H9 (cell line): ENCODE results near the gene GALNT10. TPM values are rescaled to one million over a fixed set of nuclear protein-coding genes. Genes with fewer than 3 reads are reported as not detected.

Experiments
- DNase-seq: peaks from one replicate; pipeline ENCODE4 v3.0.0-alpha.2; 2017
- H2AFZ ChIP-seq: one replicate; pipeline ENCODE4 v1.6.1; 2013; ENCODE audit warnings: mild to moderate bottlenecking, low read length, control low read depth, moderate library complexity
- H2AK5ac ChIP-seq: 2 replicates; pipeline ENCODE4 v1.6.1; 2013; ENCODE audit warnings: low read length, control low read depth, mixed read lengths; ENCODE audit not compliant: insufficient read length
- H2BK120ac ChIP-seq: one replicate; pipeline ENCODE4 v1.6.1; 2013; ENCODE audit warnings: low read depth, mild to moderate bottlenecking, low read length, control low read depth, inconsistent platforms; ENCODE audit not compliant: poor library complexity, severe bottlenecking
- H2BK12ac ChIP-seq: 2 replicates; pipeline ENCODE4 v1.6.1; 2013; ENCODE audit warnings: low read length, control low read depth, mixed read lengths, low read depth; ENCODE audit not compliant: insufficient read length
- H2BK15ac ChIP-seq: 2 replicates; pipeline ENCODE4 v1.6.1; 2013; ENCODE audit warnings: low read depth, low read length, control low read depth
- H2BK20ac ChIP-seq: one replicate; pipeline ENCODE4 v1.6.1; 2013; ENCODE audit warnings: low read depth, mild to moderate bottlenecking, low read length, control low read depth, inconsistent platforms; ENCODE audit not compliant: poor library complexity, severe bottlenecking
- H2BK5ac ChIP-seq: 2 replicates; pipeline ENCODE4 v1.6.1; 2013; ENCODE audit warnings: low read length, control low read depth, mixed read lengths; ENCODE audit not compliant: insufficient read length
- H3K14ac ChIP-seq: 2 replicates; pipeline ENCODE4 v1.6.1; 2013; ENCODE audit warnings: low read length, control low read depth; ENCODE audit not compliant: insufficient read depth
- H3K18ac ChIP-seq: 2 replicates; pipeline ENCODE4 v1.6.1; 2013; ENCODE audit warnings: low read depth, mild to moderate bottlenecking, mixed read lengths, low read length, control low read depth; ENCODE audit not compliant: insufficient read length
- H3K23ac ChIP-seq: 2 replicates; pipeline ENCODE4 v1.6.1; 2013; ENCODE audit warnings: low read length, control low read depth, mixed read lengths, low read depth; ENCODE audit not compliant: insufficient read length
- H3K23me2 ChIP-seq: 2 replicates; pipeline ENCODE4 v1.6.1; 2013; ENCODE audit warnings: low read depth, mild to moderate bottlenecking, mixed read lengths, low read length, control low read depth; ENCODE audit not compliant: insufficient read length, poor library complexity, severe bottlenecking
- H3K27ac ChIP-seq: 2 replicates; pipeline ENCODE4 v1.5.1; 2013; ENCODE audit warnings: low read length, control low read depth, mixed read lengths, low read depth; ENCODE audit not compliant: insufficient read length
- H3K27me3 ChIP-seq: 2 replicates; pipeline ENCODE4 v1.6.1; 2013; ENCODE audit warnings: low read length, control low read depth, inconsistent platforms; ENCODE audit not compliant: insufficient read depth
- H3K4ac ChIP-seq: 2 replicates; pipeline ENCODE4 v1.6.1; 2013; ENCODE audit warnings: low read depth, mild to moderate bottlenecking, control low read depth, inconsistent platforms, low read length, moderate library complexity
- H3K4me1 ChIP-seq: 2 replicates; pipeline ENCODE4 v1.6.1; 2013; ENCODE audit warnings: low read length, control low read depth, inconsistent platforms; ENCODE audit not compliant: insufficient read depth
- H3K4me2 ChIP-seq: 2 replicates; pipeline ENCODE4 v1.6.1; 2013; ENCODE audit warnings: low read length, control low read depth, mixed read lengths; ENCODE audit not compliant: insufficient read length, insufficient read depth
- H3K56ac ChIP-seq: 2 replicates; pipeline ENCODE4 v1.6.1; 2013; ENCODE audit warnings: low read depth, mild to moderate bottlenecking, mixed read lengths, low read length, control low read depth; ENCODE audit not compliant: insufficient read length
- H3K79me1 ChIP-seq: 2 replicates; pipeline ENCODE4 v1.6.1; 2013; ENCODE audit warnings: low read depth, mild to moderate bottlenecking, moderate library complexity, low read length, control low read depth, inconsistent platforms; ENCODE audit not compliant: insufficient read depth, poor library complexity, severe bottlenecking
- H3K79me2 ChIP-seq: 2 replicates; pipeline ENCODE4 v1.6.1; 2013; ENCODE audit warnings: low read length, control low read depth, inconsistent platforms; ENCODE audit not compliant: insufficient read depth
- H3K9ac ChIP-seq: 2 replicates; pipeline ENCODE4 v1.6.1; 2013; ENCODE audit warnings: low read length, control low read depth, mixed read lengths; ENCODE audit not compliant: insufficient read length; ENCODE audit errors: extremely low read depth
- H3K9me3 ChIP-seq: one replicate; pipeline ENCODE4 v1.6.1; 2013; ENCODE audit warnings: low read depth, low read length, inconsistent platforms; ENCODE audit not compliant: control insufficient read depth
- H3T11ph ChIP-seq: one replicate; pipeline ENCODE4 v1.6.1; 2013; ENCODE audit warnings: mild to moderate bottlenecking, low read length, control low read depth, inconsistent platforms
- H4K20me1 ChIP-seq: one replicate; pipeline ENCODE4 v1.6.1; 2013; ENCODE audit not compliant: control insufficient read depth, insufficient read length, insufficient read depth
- H4K5ac ChIP-seq: 2 replicates; pipeline ENCODE4 v1.6.1; 2013; ENCODE audit warnings: low read depth, mild to moderate bottlenecking, mixed read lengths, low read length, control low read depth; ENCODE audit not compliant: insufficient read length
- H4K8ac ChIP-seq: replicated peaks from 2 replicates; pipeline ENCODE4 v1.6.1; 2013; ENCODE audit warnings: low read length, control low read depth, mixed read lengths, low read depth; ENCODE audit not compliant: insufficient read length
- H4K91ac ChIP-seq: 2 replicates; pipeline ENCODE4 v1.6.1; 2013; ENCODE audit warnings: low read depth, mild to moderate bottlenecking, moderate library complexity, mixed read lengths, low read length, control low read depth; ENCODE audit not compliant: insufficient read length
- H3K27ac Mint-ChIP-seq, 3 experiments: 2 replicates in 2 of 3; 3 replicates in 1 of 3; pipeline ENCODE4 v1.8.0; 2020 to 2021; ENCODE audit warnings: mixed read lengths in 3 of 3, mild to moderate bottlenecking in 1 of 3, moderate library complexity in 1 of 3
- H3K27me3 Mint-ChIP-seq: 2 replicates; pipeline ENCODE4 v1.8.0; 2021; ENCODE audit warnings: low read depth, mild to moderate bottlenecking, moderate library complexity, mixed read lengths
- H3K36me3 Mint-ChIP-seq, 3 experiments: 2 replicates in 2 of 3; 3 replicates in 1 of 3; pipeline ENCODE4 v1.8.0; 2020 to 2021; ENCODE audit warnings: low read depth in 3 of 3, mixed read lengths in 3 of 3; ENCODE audit not compliant: insufficient read depth in 1 of 3
- H3K4me1 Mint-ChIP-seq, 2 experiments: 2 replicates each; pipeline ENCODE4 v1.8.0; 2020; ENCODE audit warnings: mixed read lengths in 2 of 2
- H3K4me3 Mint-ChIP-seq, 2 experiments: 2 replicates in 1 of 2; 3 replicates in 1 of 2; pipeline ENCODE4 v1.8.0; 2020 to 2021; ENCODE audit warnings: mild to moderate bottlenecking in 2 of 2, mixed read lengths in 2 of 2, moderate library complexity in 1 of 2
- H3K9me3 Mint-ChIP-seq, 2 experiments: 2 replicates in 1 of 2; 3 replicates in 1 of 2; pipeline ENCODE4 v1.8.0; 2020; ENCODE audit warnings: mild to moderate bottlenecking in 2 of 2, mixed read lengths in 2 of 2, moderate library complexity in 1 of 2
- CTCF ChIP-seq: fragments of 200-600 bp; sonication (generic); conservative IDR thresholded peaks from 3 replicates; pipeline ENCODE4 v1.8.0; 2021; ENCODE audit warnings: antibody characterized with exemption, mild to moderate bottlenecking
- WGBS: extraction: QIAGEN DNeasy Blood & Tissue Kit; methylation state at CpG from one replicate; pipeline ENCODE4 v1.1.7; 2013; ENCODE audit warnings: missing lambda C conversion rate, low lambda C conversion rate, mixed read lengths; ENCODE audit not compliant: insufficient read length; ENCODE audit errors: extremely low coverage; 5-methylcytosine and 5-hydroxymethylcytosine counted together
- total RNA-seq: library from RNA; stranded (reverse); gene quantifications from 2 replicates; pipeline ENCODE4 v1.2.1, GENCODE V29; 2021

Gene GALNT10
- total RNA-seq, 1 experiment from 2014 or later = 15.4 TPM

DNA sequence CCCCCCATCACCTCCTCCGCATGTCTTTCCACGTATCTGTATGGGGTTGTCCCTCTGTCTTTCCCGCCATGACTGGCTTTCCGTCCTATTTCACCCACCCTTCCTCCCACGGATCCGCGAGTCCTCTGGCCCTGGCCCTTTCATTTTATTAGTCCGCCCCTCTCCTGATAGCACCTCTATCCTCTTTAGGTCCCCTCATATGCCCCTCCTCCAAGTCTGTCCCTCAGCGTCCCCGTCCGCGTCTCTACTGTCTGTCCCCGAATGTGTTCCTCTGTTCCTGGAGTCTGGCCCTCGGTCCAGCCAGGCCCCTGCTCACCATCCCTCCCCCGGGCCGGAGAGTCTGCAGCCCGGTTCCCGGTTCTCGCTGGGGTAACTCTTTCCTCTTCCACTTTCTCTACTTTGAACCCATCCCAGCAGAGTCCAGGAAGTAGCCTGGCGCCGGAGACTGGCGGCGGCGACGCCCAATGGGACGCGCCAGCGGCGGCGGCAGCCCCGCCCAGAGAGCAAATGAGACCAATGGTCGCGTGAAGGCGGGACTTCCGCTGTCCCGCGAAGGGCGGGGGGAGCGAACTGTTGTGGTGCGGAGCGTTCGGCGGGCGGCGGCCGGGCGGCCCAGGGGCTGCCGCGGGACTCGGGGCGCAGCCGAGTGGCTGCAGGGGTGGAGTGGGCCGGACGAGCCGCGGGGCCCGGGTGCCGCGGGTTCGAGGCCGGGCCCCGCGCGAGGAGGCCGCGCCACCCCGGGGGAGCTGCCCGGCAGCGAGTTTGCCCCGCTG, 255.1 kb downstream of the GALNT10 start, which contains the start of gene SAP30L:
TSS of gene SAP30L (plus strand) at position 576 of the 773 bp plus-strand sequence. CDS start 608 bp downstream, outside the sequence.
- no peak within 1 kb of the TSS; the same call in 1 of the 2 replicates for H3K14ac ChIP-seq
- no peak within 1 kb of the TSS for H2BK15ac ChIP-seq
- Mint-ChIP-seq H3K36me3 (peaks cover 2 to 16% (median 9%) of the 10 kb centered on the region in 3 experiments; a peak in 6 of 7 replicates), H3K4me1 (peaks cover 14 to 19% of the 10 kb centered on the region in 2 experiments), H3K4me3 (peak within 1 kb of the TSS; percentile 93 to 99), H3K27me3 (peaks cover 3% of the 10 kb centered on the region; the same call in 1 of the 2 replicates), H3K9me3 (no peaks in the 10 kb centered on the region), H3K27ac (peak within 1 kb of the TSS in 2 of 3 experiments; percentile 30 to 48; a peak in 2 of 7 replicates)
- H3K27me3 ChIP-seq = no peaks in the 10 kb centered on the region
- no peak within 1 kb of the TSS for H3K23ac ChIP-seq
- peak; percentile 95 for DNase-seq
- no peak within 1 kb of the TSS for H4K5ac ChIP-seq
- H3K56ac ChIP-seq = no peak within 1 kb of the TSS
- no peaks in the 10 kb centered on the region for H4K20me1 ChIP-seq
- H2AK5ac ChIP-seq = no peak within 1 kb of the TSS
- peak within 1 kb of the TSS; percentile 24 for H2AFZ ChIP-seq
- peaks cover 3% of the 10 kb centered on the region for H3K79me1 ChIP-seq
- no peak within 1 kb of the TSS for H2BK20ac ChIP-seq
- H3K27ac ChIP-seq = no peak within 1 kb of the TSS
- peaks cover 13% of the 10 kb centered on the region for H3K23me2 ChIP-seq
- no peaks in the 10 kb centered on the region for H3K4me1 ChIP-seq
- H3K4ac ChIP-seq = no peak within 1 kb of the TSS
- no peak within 1 kb of the TSS for H4K8ac ChIP-seq
- no peak for TF ChIP-seq CTCF
- no peak within 1 kb of the TSS for H4K91ac ChIP-seq
- no peaks in the 10 kb centered on the region for H3K9me3 ChIP-seq
- WGBS = no CpG with 5 or more reads among the region's 70 CpGs
- H3K4me2 ChIP-seq = peak within 1 kb of the TSS; percentile 98
- H3K18ac ChIP-seq = no peak within 1 kb of the TSS
- peak within 1 kb of the TSS; percentile 66 for H3K9ac ChIP-seq
- H2BK5ac ChIP-seq = no peak within 1 kb of the TSS
- H3T11ph ChIP-seq = no peak within 1 kb of the TSS
- H3K79me2 ChIP-seq = no peaks in the 10 kb centered on the region
- no peak within 1 kb of the TSS for H2BK120ac ChIP-seq
- no peak within 1 kb of the TSS for H2BK12ac ChIP-seq
